IPS-18a (cell line): ENCODE measurements around the gene URAD.
"Not testable (repeated sequence)": the region's sequence is repeated elsewhere in the genome, so short reads cannot be mapped to it uniquely, and the experiment has no call there.

Source experiments
- H3K27ac ChIP-seq: one replicate; pipeline ENCODE4 v1.5.1; 2013; ENCODE audit warnings: low read length
- H3K27me3 ChIP-seq: one replicate; pipeline ENCODE4 v1.6.1; 2013; ENCODE audit warnings: mild to moderate bottlenecking, low read length; ENCODE audit not compliant: control insufficient read depth, insufficient read depth
- H3K36me3 ChIP-seq: one replicate; pipeline ENCODE4 v1.6.1; 2013; ENCODE audit warnings: low read depth, low read length; ENCODE audit not compliant: control insufficient read depth
- H3K4me1 ChIP-seq: one replicate; pipeline ENCODE4 v1.6.1; 2013; ENCODE audit warnings: low read depth, low read length; ENCODE audit not compliant: control insufficient read depth
- H3K4me3 ChIP-seq: one replicate; pipeline ENCODE4 v1.5.1; 2013; ENCODE audit warnings: low read length
- H3K9ac ChIP-seq: one replicate; pipeline ENCODE4 v1.6.1; 2013; ENCODE audit warnings: mild to moderate bottlenecking, low read length, moderate library complexity
- H3K9me3 ChIP-seq: one replicate; pipeline ENCODE4 v1.6.1; 2013; ENCODE audit warnings: low read depth, low read length; ENCODE audit not compliant: control insufficient read depth

URAD gene

DNA sequence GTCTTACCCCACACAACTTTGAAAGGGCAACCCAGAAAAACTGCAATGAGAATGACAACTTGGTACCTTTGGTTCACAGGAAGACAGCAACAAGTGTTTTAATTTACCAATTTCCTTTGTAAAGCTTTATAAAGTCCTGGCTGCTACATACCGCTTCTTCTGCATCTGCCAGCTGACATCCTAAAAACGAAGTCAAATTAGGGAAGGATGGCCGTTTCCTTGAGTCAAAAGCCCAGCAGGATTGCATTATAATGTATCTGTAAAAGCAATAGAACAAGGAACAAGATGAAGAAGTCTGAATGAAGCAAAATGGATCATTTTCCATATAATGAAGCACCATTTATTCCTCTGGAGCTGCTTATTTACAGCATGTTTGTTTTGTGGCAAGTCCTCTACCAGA lies 25.8 kb upstream of the URAD start:
- Histone ChIP-seq H3K4me3 (no peak overlapping the region), H3K9me3 (no peaks in the 10 kb centered on the region), H3K4me1 (peaks cover 6% of the 10 kb centered on the region), H3K9ac (no peak overlapping the region), H3K36me3 (no peaks in the 10 kb centered on the region), H3K27me3 (no peaks in the 10 kb centered on the region), H3K27ac (no peak overlapping the region)

DNA sequence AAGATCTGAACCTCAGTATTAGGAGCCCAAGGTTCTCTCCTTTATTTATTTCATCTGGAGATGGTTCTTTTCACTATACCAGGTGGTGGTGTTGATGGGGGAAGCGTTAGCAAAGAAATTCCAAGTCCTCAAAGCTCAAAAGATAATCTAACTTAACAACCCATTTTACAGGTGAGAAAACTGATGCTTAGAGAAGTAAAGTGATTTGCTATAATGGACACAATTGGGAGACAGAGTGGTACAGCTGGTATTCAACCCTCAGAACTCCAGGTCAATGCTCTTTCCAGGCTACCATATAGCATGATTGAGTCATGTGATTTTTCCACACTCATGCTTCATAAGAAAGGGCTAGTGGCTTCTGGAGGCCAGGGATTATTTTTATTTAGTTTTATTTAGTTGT lies 25.0 kb upstream of the URAD start:
- H3K9me3 ChIP-seq: no peaks in the 10 kb centered on the region
- peaks cover 6% of the 10 kb centered on the region for H3K4me1 ChIP-seq
- no peaks in the 10 kb centered on the region for H3K27me3 ChIP-seq
- H3K27ac ChIP-seq: no peak overlapping the region
- no peaks in the 10 kb centered on the region for H3K36me3 ChIP-seq
- H3K9ac ChIP-seq: no peak overlapping the region
- H3K4me3 ChIP-seq: no peak overlapping the region

DNA sequence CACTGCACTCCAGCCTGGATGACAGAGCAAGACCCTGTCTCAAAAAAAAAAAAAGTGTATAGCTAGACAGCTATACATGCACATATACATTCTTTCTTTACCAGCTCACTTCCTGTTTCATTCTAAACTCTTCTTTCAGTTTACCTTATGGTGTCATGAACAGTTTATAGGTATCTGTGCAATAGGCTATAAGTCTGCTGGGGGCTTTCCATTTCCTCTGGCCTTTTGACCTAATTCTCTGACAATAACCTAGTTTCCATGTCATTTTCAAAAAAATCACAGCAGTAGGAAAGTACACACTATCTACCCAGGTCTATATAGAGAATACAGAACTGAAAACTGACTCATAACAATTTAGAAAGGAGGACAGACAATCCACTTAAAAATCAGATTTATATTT lies 24.4 kb upstream of the URAD start:
- Histone ChIP-seq H3K4me3 (no peak overlapping the region), H3K27me3 (no peaks in the 10 kb centered on the region), H3K36me3 (no peaks in the 10 kb centered on the region), H3K27ac (no peak overlapping the region), H3K4me1 (peaks cover 6% of the 10 kb centered on the region), H3K9me3 (no peaks in the 10 kb centered on the region), H3K9ac (no peak overlapping the region)

DNA sequence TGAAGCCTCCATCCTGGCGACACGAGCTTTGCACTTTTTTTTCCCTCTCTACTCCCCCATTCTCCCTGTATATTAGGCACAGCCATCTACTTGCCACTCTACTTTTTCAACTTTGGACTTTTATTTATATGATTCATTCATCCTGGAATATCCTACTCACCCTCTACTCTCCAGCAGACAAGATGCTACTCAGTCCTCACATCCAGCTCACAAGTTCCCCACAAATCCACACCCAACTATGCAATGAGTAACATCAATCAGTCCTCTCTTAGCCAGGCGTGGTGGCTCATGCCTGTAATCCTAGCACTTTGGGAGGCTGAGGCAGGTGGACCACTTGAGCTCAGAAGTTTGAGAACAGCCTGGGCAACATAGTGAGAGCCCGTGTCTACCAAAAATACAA lies 23.9 kb upstream of the URAD start:
- H3K27ac ChIP-seq: no peak overlapping the region
- no peak overlapping the region for H3K4me3 ChIP-seq
- H3K9ac ChIP-seq: no peak overlapping the region
- no peaks in the 10 kb centered on the region for H3K9me3 ChIP-seq
- peaks cover 6% of the 10 kb centered on the region for H3K4me1 ChIP-seq
- no peaks in the 10 kb centered on the region for H3K27me3 ChIP-seq
- no peaks in the 10 kb centered on the region for H3K36me3 ChIP-seq

DNA sequence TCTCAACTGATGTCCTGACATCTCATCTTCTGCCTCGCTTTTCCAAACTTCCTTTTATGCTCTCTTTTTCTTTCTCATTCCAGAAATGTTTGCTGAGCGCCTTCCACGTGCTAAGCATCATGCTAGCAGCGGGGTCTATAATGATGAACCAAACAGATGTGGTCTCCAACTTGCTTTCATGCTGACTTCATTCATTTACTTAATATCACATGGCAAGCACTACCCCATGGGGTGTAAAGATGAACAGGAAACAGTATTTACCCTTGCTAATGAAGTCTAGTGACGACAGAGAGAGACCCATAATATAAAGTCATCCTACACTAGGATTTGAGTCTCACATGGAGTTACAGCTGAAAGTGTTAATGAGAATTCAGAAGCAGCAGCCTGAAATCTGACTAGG lies 21.6 kb upstream of the URAD start:
- Histone ChIP-seq H3K4me1 (peaks cover 6% of the 10 kb centered on the region), H3K9ac (no peak overlapping the region), H3K27me3 (no peaks in the 10 kb centered on the region), H3K4me3 (no peak overlapping the region), H3K9me3 (no peaks in the 10 kb centered on the region), H3K36me3 (no peaks in the 10 kb centered on the region), H3K27ac (no peak overlapping the region)

DNA sequence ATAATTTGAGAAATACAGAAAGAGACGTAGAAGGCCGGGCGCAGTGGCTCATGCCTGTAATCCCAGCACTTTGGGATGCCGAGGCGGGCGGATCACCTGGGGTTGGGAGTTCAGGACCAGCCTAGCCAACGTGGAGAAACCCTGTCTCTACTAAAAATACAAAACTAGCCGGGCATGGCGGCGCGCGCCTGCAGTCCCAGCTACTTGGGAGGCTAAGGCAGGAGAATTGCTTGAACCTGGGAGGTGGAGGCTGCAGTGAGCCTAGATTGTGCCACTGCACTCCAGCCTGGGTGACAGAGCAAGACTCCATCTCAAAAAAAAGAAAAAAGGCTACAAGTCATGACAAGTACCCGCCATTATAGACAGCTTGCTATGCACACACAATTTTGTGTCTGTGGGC lies 16.5 kb upstream of the URAD start:
- H3K4me1 ChIP-seq: not testable (repeated sequence)

DNA sequence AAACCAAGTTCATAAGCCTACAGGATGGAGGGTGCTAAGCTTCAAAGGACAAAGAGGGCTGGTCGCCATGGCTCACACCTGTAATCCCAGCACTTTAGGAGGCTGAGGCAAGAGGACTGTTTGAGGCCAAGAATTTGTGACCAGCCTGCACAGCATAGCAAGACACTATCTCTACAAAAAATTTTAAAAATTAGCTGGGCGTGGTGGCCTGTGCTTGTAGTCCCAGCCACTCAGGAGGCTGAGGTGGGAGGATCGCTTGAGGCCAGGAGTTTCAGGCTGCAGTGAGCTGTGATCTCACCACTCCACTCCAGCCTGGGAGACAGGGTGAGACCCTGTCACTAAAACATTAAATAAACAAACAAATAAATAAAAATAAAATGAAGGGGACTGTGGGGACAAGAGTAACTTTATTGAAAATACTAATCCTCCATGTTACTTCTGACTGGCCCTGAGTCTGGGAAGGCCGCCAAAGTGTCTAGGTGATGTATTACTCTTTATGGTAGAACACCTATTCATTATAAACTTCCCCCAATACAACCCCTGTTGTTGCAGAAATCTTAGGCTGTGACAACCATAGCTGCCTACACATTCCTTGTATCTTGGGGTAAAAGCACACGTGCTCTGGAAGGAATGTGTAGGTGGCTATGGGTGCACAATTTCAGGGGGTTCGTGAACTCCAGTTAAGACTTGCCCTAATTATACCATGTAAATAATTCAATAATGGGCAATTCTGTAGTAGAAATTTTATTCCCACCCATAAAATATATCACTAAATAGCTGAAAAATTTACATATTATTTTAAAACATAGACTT lies 14.6 kb upstream of the URAD start:
- no peaks in the 10 kb centered on the region for H3K9me3 ChIP-seq

More for the DNA sequence above, 16.5 kb upstream of the URAD start:
- not testable (repeated sequence) for H3K27me3 ChIP-seq, H3K9me3 ChIP-seq, H3K36me3 ChIP-seq, H3K4me3 ChIP-seq, H3K27ac ChIP-seq, H3K9ac ChIP-seq

DNA sequence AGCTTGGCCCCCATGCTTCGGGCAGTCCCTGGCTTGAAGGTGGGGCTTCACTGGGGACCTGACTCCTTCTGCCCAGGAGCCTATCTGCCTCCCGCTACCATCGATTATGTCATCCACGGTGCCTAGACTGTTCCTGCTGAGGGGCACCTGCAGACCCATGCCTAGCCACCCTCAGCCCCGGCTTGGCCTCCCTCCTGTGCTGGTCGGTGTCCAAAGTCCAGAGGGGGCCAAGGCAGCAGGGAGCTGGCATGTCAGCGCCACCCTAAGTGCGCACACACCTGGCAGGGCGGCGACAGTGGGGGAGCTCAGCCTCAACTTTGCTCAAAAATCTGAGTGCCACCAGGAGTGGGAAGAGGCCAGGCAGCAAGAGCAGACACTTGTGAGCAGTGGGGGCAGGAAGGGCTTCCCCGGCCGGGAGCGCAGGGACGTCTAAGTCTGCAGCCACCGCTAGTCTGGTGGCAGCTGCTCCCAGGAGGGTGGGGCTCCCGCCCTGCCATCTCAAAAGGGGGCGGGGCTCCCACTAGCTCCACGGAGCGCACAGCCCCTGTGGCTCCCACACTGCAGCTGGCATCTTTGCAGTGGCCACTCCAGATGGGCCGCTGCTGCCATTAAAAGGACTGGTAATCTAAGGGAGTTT lies 13.5 kb upstream of the URAD start:
- Histone ChIP-seq H3K4me1 (no peaks in the 10 kb centered on the region), H3K27me3 (no peaks in the 10 kb centered on the region), H3K9ac (no peak overlapping the region), H3K4me3 (no peak overlapping the region), H3K27ac (no peak overlapping the region), H3K36me3 (no peaks in the 10 kb centered on the region), H3K9me3 (no peaks in the 10 kb centered on the region)

More for the DNA sequence above, 14.6 kb upstream of the URAD start:
- no peak overlapping the region for H3K27ac ChIP-seq
- no peaks in the 10 kb centered on the region for H3K36me3 ChIP-seq
- H3K4me1 ChIP-seq: no peaks in the 10 kb centered on the region
- no peaks in the 10 kb centered on the region for H3K27me3 ChIP-seq
- no peak overlapping the region for H3K4me3 ChIP-seq
- H3K9ac ChIP-seq: no peak overlapping the region

DNA sequence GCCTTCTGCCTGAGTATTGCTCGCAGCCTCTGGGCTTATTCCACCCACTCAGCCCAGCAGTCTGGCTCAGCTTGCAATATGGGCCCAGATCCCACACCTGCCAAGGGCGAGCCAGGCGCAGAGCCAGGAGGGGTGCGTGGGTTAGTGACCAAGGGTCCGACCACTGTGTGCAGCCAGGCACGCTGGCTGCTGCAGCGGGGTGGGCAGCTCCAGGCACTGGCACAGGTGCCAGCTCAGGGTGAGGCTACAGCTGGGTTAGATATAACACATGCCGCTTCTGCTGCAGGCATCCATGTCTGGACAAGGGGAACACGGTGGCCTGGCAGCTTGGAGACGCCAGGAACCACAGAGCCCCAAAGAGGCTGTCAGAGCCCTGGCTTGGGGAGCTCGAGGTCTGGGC lies 12.6 kb upstream of the URAD start:
- Histone ChIP-seq H3K9ac (no peak overlapping the region), H3K9me3 (no peaks in the 10 kb centered on the region), H3K4me1 (no peaks in the 10 kb centered on the region), H3K27ac (no peak overlapping the region), H3K4me3 (no peak overlapping the region), H3K27me3 (no peaks in the 10 kb centered on the region), H3K36me3 (no peaks in the 10 kb centered on the region)

DNA sequence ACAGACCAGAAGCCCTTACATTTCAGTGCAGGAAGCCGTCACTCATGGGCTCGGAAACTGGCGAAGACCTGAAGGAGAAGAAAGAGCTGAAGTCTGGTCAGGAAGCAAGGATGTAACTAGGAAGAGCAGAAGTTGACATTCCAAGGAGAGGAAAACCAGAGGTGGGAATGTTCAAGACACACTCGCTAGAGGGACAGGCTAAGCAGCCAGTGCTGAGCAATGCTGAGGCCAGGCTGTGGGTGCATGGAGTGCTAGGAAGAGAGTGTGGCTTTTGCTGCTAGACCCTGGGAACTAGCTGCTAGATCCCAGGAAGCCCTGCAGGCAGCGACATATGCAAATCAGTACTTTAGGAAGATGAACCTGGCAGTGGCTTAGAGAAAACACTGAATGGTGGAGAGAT lies 12.1 kb upstream of the URAD start:
- H3K27ac ChIP-seq: no peak overlapping the region
- no peak overlapping the region for H3K4me3 ChIP-seq
- no peak overlapping the region for H3K9ac ChIP-seq
- no peaks in the 10 kb centered on the region for H3K27me3 ChIP-seq
- H3K9me3 ChIP-seq: no peaks in the 10 kb centered on the region
- no peaks in the 10 kb centered on the region for H3K36me3 ChIP-seq
- no peaks in the 10 kb centered on the region for H3K4me1 ChIP-seq

DNA sequence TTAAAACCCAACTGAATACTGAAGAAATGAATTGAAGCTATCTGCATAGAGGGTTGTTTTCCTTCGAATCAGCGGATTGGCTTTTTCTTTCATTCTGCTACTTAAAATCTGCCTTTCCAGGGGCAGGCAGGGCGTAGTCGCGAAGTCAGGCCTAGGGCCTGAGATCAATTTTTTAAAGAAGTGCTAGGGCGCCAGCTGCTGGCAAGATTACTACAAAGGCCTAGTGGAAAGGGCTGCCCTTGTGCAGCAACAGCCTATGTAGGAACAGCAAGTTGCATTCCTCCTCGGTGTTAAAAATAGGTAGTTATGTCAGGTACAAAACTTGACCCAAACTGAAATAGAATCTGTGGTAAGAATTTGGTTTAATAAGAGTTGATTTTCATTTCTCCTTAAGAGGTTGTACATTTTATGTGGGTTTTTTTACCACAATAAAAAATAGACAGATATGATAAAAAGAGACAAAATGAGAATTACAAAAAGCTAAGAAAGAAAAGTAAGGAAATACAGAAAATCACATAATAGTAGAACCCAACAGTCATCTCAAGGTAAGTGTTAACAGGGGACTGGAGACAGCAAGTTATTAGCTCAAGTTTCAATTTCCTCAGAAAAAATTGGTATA lies 9.5 kb upstream of the URAD start:
- H3K4me1 ChIP-seq: no peaks in the 10 kb centered on the region
- H3K4me3 ChIP-seq: no peak overlapping the region
- H3K9ac ChIP-seq: no peak overlapping the region
- H3K9me3 ChIP-seq: no peaks in the 10 kb centered on the region
- H3K27ac ChIP-seq: no peak overlapping the region
- H3K27me3 ChIP-seq: no peaks in the 10 kb centered on the region
- H3K36me3 ChIP-seq: no peaks in the 10 kb centered on the region

DNA sequence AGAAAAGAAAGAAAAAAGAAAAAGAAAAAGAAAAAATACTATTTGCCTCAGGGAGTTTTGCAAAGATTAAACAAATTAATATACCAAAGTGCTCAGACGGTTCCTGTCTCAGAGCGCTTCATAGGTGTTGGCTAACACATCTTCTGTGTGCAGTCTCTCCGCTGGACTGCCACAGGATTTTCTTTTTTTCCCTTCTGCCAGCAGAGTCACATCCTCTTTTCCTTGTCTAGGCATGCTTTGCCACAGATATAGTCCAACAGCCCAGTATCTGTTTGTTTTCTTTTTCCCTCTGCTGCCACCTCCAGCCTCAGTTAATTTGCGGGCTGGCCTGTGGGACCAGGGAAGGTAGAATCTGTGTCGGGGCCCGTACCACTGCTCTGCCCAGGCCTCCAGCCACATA lies 3.4 kb upstream of the URAD start:
- H3K9ac ChIP-seq: no peak overlapping the region
- no peaks in the 10 kb centered on the region for H3K4me1 ChIP-seq
- peaks cover 18% of the 10 kb centered on the region for H3K27me3 ChIP-seq
- H3K9me3 ChIP-seq: no peaks in the 10 kb centered on the region
- no peaks in the 10 kb centered on the region for H3K36me3 ChIP-seq
- no peak overlapping the region for H3K27ac ChIP-seq
- H3K4me3 ChIP-seq: no peak overlapping the region
